Activated naive CD4-positive, alpha-beta T cell treated with Interleukin-2 at 50 U/mL for 16 hours (primary cell): ENCODE data around the gene ACTR1B.
"Not testable (repeated sequence)": the region's sequence is repeated elsewhere in the genome, so short reads cannot be mapped to it uniquely, and the experiment has no call there.

Experiments used
- DNase-seq: peaks from one replicate; pipeline ENCODE4 v3.0.0-alpha.2; 2020

Gene ACTR1B

GRCh38 chr2:97688062-97688827 is 24.4 kb upstream of the ACTR1B start:
- DNase-seq: no peak

GRCh38 chr2:97687235-97687634 is 23.4 kb upstream of the ACTR1B start:
- not testable (repeated sequence) for DNase-seq

- DNase-seq: no peak
Observed at GRCh38 chr2:97678298-97678697, 14.5 kb upstream of the ACTR1B start.

- DNase-seq: no peak
Observed at GRCh38 chr2:97677480-97677879, 13.6 kb upstream of the ACTR1B start.

GRCh38 chr2:97676620-97677019 is 12.8 kb upstream of the ACTR1B start:
- DNase-seq: no peak

GRCh38 chr2:97675430-97676113 is 11.7 kb upstream of the ACTR1B start:
- DNase-seq: no peak

- peak; percentile 33 for DNase-seq
Observed at GRCh38 chr2:97673915-97674283, 10.1 kb upstream of the ACTR1B start.

GRCh38 chr2:97673182-97673914 is 9.5 kb upstream of the ACTR1B start:
- DNase-seq: peak; percentile 29

GRCh38 chr2:97672606-97673140 is 8.8 kb upstream of the ACTR1B start:
- DNase-seq: not testable (repeated sequence)

- DNase-seq: no peak
Observed at GRCh38 chr2:97671526-97671925, 7.7 kb upstream of the ACTR1B start.

GRCh38 chr2:97670471-97670870 is 6.6 kb upstream of the ACTR1B start:
- DNase-seq: no peak

- DNase-seq: no peak
Observed at GRCh38 chr2:97669448-97669847, 5.6 kb upstream of the ACTR1B start, which contains the start of gene C2orf92. Gene C2orf92, plus strand, starts transcription at chr2:97669713. Its CDS starts 76 bp downstream, at chr2:97669789.

GRCh38 chr2:97664636-97664970 is 759 bp upstream of the ACTR1B start:
- no peak for DNase-seq

- DNase-seq: no peak
Observed at GRCh38 chr2:97663626-97663961, 250 bp downstream of the ACTR1B start.

GRCh38 chr2:97662895-97663625 is 784 bp downstream of the ACTR1B start:
- DNase-seq: peak; percentile 87

- no peak for DNase-seq
Observed at GRCh38 chr2:97662386-97662894, 1.4 kb downstream of the ACTR1B start.

GRCh38 chr2:97661927-97662326 is 1.9 kb downstream of the ACTR1B start:
- no peak for DNase-seq

- no peak for DNase-seq
Observed at GRCh38 chr2:97660775-97661389, 3.0 kb downstream of the ACTR1B start.

- no peak for DNase-seq
Observed at GRCh38 chr2:97660044-97660774, 3.6 kb downstream of the ACTR1B start.

- no peak for DNase-seq
Observed at GRCh38 chr2:97659256-97660043, 4.4 kb downstream of the ACTR1B start.

- DNase-seq: no peak
Observed at GRCh38 chr2:97658691-97659157, 5.1 kb downstream of the ACTR1B start.
